IMR-90 (cell line): ENCODE measurements around the gene GORASP1. TPM values are rescaled to one million over a fixed set of nuclear protein-coding genes. Genes with fewer than 3 reads are reported as not detected.

Experiments used
- ATAC-seq: fragments of 200-7000 bp; cut with Tn5 transposase; 2 replicates; pipeline ENCODE4 v1.9.1; 2020; ENCODE audit warnings: low read depth, mild to moderate bottlenecking, moderate library complexity
- BruUV-seq: library from RNA; stranded (reverse); fragments of 400-500 nt; replicated peaks from 2 replicates; lab custom pipeline; 2021; lab: Mats Ljungman, UMichigan
- CTCF ChIA-PET: fragments of 300-600 bp; formaldehyde crosslinking; extraction: SDS; loops from one replicate; lab custom pipeline; 2021; ENCODE audit warnings: antibody characterized with exemption; lab: Yijun Ruan, JAX
- POLR2A ChIA-PET: fragments of 300-600 bp; sonication (Branson Sonifier 250); formaldehyde crosslinking; loops from one replicate; lab custom pipeline; 2022; ENCODE audit warnings: antibody characterized with exemption; ENCODE audit not compliant: unreplicated experiment; lab: Charles Lee
- DNase-seq: peaks from one replicate; pipeline ENCODE4 v3.0.0; 2013
- H2AFZ ChIP-seq: replicated peaks from 2 replicates; pipeline ENCODE3; 2013; ENCODE audit warnings: low read length, mild to moderate bottlenecking; ENCODE audit not compliant: poor library complexity
- H2AK5ac ChIP-seq: 2 replicates; pipeline ENCODE4 v1.6.1; 2013; ENCODE audit warnings: low read depth, low read length, inconsistent platforms
- H2AK9ac ChIP-seq: replicated peaks from 2 replicates; pipeline ENCODE3; 2013; ENCODE audit warnings: mild to moderate bottlenecking, low read depth, low read length, moderate library complexity; ENCODE audit not compliant: poor library complexity
- H2BK120ac ChIP-seq: 2 replicates; pipeline ENCODE4 v1.6.1; 2013; ENCODE audit warnings: low read depth, low read length, inconsistent platforms
- H2BK15ac ChIP-seq: 3 replicates; pipeline ENCODE4 v1.6.1; 2013; ENCODE audit warnings: low read depth, low read length, inconsistent platforms
- H2BK20ac ChIP-seq: 2 replicates; pipeline ENCODE4 v1.6.1; 2013; ENCODE audit warnings: low read depth, mild to moderate bottlenecking, inconsistent platforms, low read length, moderate library complexity
- H2BK5ac ChIP-seq: 2 replicates; pipeline ENCODE4 v1.6.1; 2013; ENCODE audit warnings: mild to moderate bottlenecking, low read depth, low read length, inconsistent platforms; ENCODE audit not compliant: poor library complexity, severe bottlenecking
- H3K14ac ChIP-seq: replicated peaks from 2 replicates; pipeline ENCODE4 v1.6.1; 2013; ENCODE audit warnings: low read depth, low read length, inconsistent platforms
- H3K18ac ChIP-seq: 2 replicates; pipeline ENCODE4 v1.6.1; 2013; ENCODE audit warnings: low read depth, low read length, control low read depth
- H3K23ac ChIP-seq: 2 replicates; pipeline ENCODE4 v1.6.1; 2013; ENCODE audit warnings: low read depth, low read length, inconsistent platforms
- H3K27ac ChIP-seq: 2 replicates; pipeline ENCODE4 v1.5.1; 2013; ENCODE audit warnings: mild to moderate bottlenecking, control low read depth, low read length; ENCODE audit not compliant: insufficient read depth
- H3K27me3 ChIP-seq: 2 replicates; pipeline ENCODE4 v1.6.1; 2013; ENCODE audit warnings: low read length; ENCODE audit not compliant: control insufficient read depth, insufficient read depth
- H3K36me3 ChIP-seq: 2 replicates; pipeline ENCODE4 v1.6.1; 2013; ENCODE audit warnings: low read length, mixed read lengths; ENCODE audit not compliant: control insufficient read depth, insufficient read depth
- H3K4ac ChIP-seq: 2 replicates; pipeline ENCODE4 v1.6.1; 2013; ENCODE audit warnings: low read depth, low read length, inconsistent platforms
- H3K4me1 ChIP-seq: 2 replicates; pipeline ENCODE4 v1.6.1; 2013; ENCODE audit warnings: low read length, mixed read lengths; ENCODE audit not compliant: control insufficient read depth, insufficient read depth
- H3K4me2 ChIP-seq: 2 replicates; pipeline ENCODE4 v1.6.1; 2013; ENCODE audit warnings: low read depth, mild to moderate bottlenecking, control low read depth, low read length, moderate library complexity
- H3K4me3 ChIP-seq: 2 replicates; pipeline ENCODE4 v1.5.1; 2013; ENCODE audit warnings: low read depth, mild to moderate bottlenecking, control low read depth, low read length, moderate library complexity; ENCODE audit not compliant: insufficient read depth
- H3K56ac ChIP-seq: 2 replicates; pipeline ENCODE4 v1.6.1; 2013; ENCODE audit warnings: low read length, inconsistent platforms; ENCODE audit not compliant: insufficient read depth; ENCODE audit errors: extremely low read depth
- H3K79me1 ChIP-seq, 2 experiments: 2 replicates each; pipeline ENCODE4 v1.6.1; 2013; ENCODE audit warnings: low read length in 2 of 2, inconsistent platforms in 1 of 2, low read depth in 1 of 2
- H3K9ac ChIP-seq: 2 replicates; pipeline ENCODE4 v1.6.1; 2013; ENCODE audit warnings: low read depth, low read length, control low read depth
- H3K9me1 ChIP-seq: 2 replicates; pipeline ENCODE4 v1.6.1; 2013; ENCODE audit warnings: low read length, inconsistent platforms; ENCODE audit not compliant: insufficient read depth
- H3K9me3 ChIP-seq: 2 replicates; pipeline ENCODE4 v1.6.1; 2013; ENCODE audit warnings: low read length; ENCODE audit not compliant: control insufficient read depth, insufficient read depth
- H4K20me1 ChIP-seq: 2 replicates; pipeline ENCODE4 v1.6.1; 2013; ENCODE audit warnings: low read length, inconsistent platforms; ENCODE audit not compliant: insufficient read depth
- H4K5ac ChIP-seq: 2 replicates; pipeline ENCODE4 v1.6.1; 2013; ENCODE audit warnings: mild to moderate bottlenecking, low read depth, low read length, control low read depth
- H4K8ac ChIP-seq, 2 experiments: 2 replicates each; pipeline ENCODE4 v1.6.1; 2013; ENCODE audit warnings: low read depth in 2 of 2, low read length in 2 of 2, control low read depth in 1 of 2, inconsistent platforms in 1 of 2
- H4K91ac ChIP-seq: 2 replicates; pipeline ENCODE4 v1.6.1; 2013; ENCODE audit warnings: low read depth, low read length, inconsistent platforms; ENCODE audit not compliant: insufficient read depth
- BHLHE40 ChIP-seq: fragments of 150-350 bp; IDR thresholded peaks from 2 replicates; pipeline ENCODE4 v1.6.1; 2016; ENCODE audit warnings: mild to moderate bottlenecking, low read depth, low read length
- CEBPB ChIP-seq: IDR thresholded peaks from 2 replicates; pipeline ENCODE4 v1.6.1; 2012; ENCODE audit warnings: low read depth, low read length, improper control_type of control experiment
- CTCF ChIP-seq: conservative IDR thresholded peaks from 2 replicates; pipeline ENCODE4 v1.5.1; 2012; ENCODE audit warnings: mild to moderate bottlenecking, low read depth, low read length, improper control_type of control experiment
- FOS ChIP-seq: fragments of 150-350 bp; IDR thresholded peaks from 2 replicates; pipeline ENCODE4 v1.6.1; 2016; ENCODE audit warnings: low read depth, low read length
- MAFK ChIP-seq: IDR thresholded peaks from 2 replicates; pipeline ENCODE4 v1.6.1; 2012; ENCODE audit warnings: low read depth, low read length, improper control_type of control experiment
- MAZ ChIP-seq: IDR thresholded peaks from 2 replicates; pipeline ENCODE4 v1.6.1; 2012; ENCODE audit warnings: low read depth, mild to moderate bottlenecking, low read length, improper control_type of control experiment, moderate library complexity, borderline replicate concordance
- NFE2L2 ChIP-seq: fragments of 150-350 bp; IDR thresholded peaks from 2 replicates; pipeline ENCODE4 v1.6.1; 2016; ENCODE audit warnings: low read depth, mild to moderate bottlenecking, low read length
- RAD21 ChIP-seq: IDR thresholded peaks from 2 replicates; pipeline ENCODE4 v1.6.1; 2012; ENCODE audit warnings: low read length, improper control_type of control experiment
- RCOR1 ChIP-seq: IDR thresholded peaks from 2 replicates; pipeline ENCODE4 v1.6.1; 2012; ENCODE audit warnings: mild to moderate bottlenecking, low read length, improper control_type of control experiment; ENCODE audit not compliant: insufficient replicate concordance
- RFX5 ChIP-seq: IDR thresholded peaks from 2 replicates; pipeline ENCODE4 v1.8.0; 2012; ENCODE audit warnings: low read depth, mild to moderate bottlenecking, low read length, moderate library complexity
- SMC3 ChIP-seq: fragments of 150-350 bp; IDR thresholded peaks from 2 replicates; pipeline ENCODE4 v1.6.1; 2016; ENCODE audit warnings: low read depth, mild to moderate bottlenecking, antibody characterized with exemption, low read length, moderate library complexity
- WGBS, 2 experiments: methylation state at CpG; one replicate each; pipeline versions ENCODE4 v1.1.5 to v1.1.7; 2013; ENCODE audit warnings: missing lambda C conversion rate in 2 of 2; ENCODE audit not compliant: insufficient read length in 1 of 2; ENCODE audit errors: extremely low coverage in 2 of 2; 5-methylcytosine and 5-hydroxymethylcytosine counted together
- dilution Hi-C: fragments of 300-500 bp; cut with HindIII; formaldehyde crosslinking; loops from one replicate; pipeline ENCODE4 v1.14.3; 2018; ENCODE audit warnings: low sequenced_read_pairs; ENCODE audit not compliant: unreplicated experiment
- in situ Hi-C: fragments of 300-500 bp; cut with MboI; formaldehyde crosslinking; loops from 3 replicates; pipeline ENCODE4 v1.14.3; 2019; ENCODE audit warnings: low sequenced_read_pairs, inconsistent platforms, mixed read lengths
- intact Hi-C: fragments of 100-400 bp; cut with micrococcal nuclease; formaldehyde crosslinking; loops from 2 replicates; pipeline ENCODE4 v1.10.0; 2022
- polyA plus RNA-seq, 3 experiments: library from polyadenylated mRNA; depleted of rRNA; stranded (reverse); fragments of >200 nt; gene quantifications; 2 replicates each; pipeline ENCODE4 v1.2.3, GENCODE V29; 2012; ENCODE audit warnings: low replicate concordance in 1 of 3
- total RNA-seq: library from RNA; depleted of rRNA; stranded (reverse); fragments of >200 nt; gene quantifications from 2 replicates; pipeline ENCODE4 v1.2.3, GENCODE V29; 2012
- TF ChIP-seq, protein P1 (sequence below): fragments of 150-350 bp; IDR thresholded peaks from 2 replicates; pipeline ENCODE4 v1.6.1; 2016; ENCODE audit warnings: low read depth, mild to moderate bottlenecking, low read length, moderate library complexity, borderline replicate concordance

GORASP1 gene
- total and polyA plus RNA-seq, 2 of the 4 experiments (the other 2 are of a cell fraction) = 35.0 to 56.6 TPM

DNA sequence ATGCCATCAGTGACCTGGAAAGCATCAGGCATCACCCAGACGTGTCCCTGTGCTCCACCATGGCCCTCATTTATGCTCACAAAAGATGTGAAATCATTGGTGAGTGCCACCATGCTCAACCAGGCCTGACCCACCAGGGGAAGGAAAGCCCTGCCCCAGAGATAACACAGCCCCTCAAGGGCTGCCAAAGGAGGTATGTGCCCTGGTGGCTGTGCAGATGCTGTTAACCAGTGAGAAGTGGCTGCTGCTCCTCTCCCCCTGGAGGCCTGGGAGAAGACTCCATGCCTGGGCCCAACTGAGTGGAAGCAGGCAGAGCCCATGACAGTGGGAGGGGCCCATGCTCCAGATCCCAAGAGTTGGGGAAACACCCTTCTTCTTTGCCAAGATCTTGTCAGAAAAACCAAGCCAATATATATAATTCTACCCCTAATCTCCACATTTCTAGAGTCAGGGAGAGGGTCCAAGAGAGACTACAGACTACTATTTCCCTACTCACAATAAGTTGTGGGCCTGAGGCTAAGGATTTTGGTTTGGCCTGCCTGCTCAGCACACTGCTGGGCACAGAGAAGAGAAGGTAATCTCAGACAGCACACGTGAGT, 2.7 kb upstream of the GORASP1 start:
- Histone ChIP-seq H3K4me1 (peaks cover 4% of the 10 kb centered on the region; the same call in 1 of the 2 replicates), H3K14ac (no peak overlapping the region), H2BK15ac (no peak overlapping the region), H2AK9ac (no peak overlapping the region), H3K4me3 (no peak overlapping the region), H4K91ac (no peak overlapping the region), H3K9me1 (peaks cover 7% of the 10 kb centered on the region), H3K27me3 (no peaks in the 10 kb centered on the region), H2AK5ac (no peak overlapping the region), H3K9ac (no peak overlapping the region), H3K4me2 (no peak overlapping the region), H3K23ac (no peak overlapping the region), H3K27ac (no peak overlapping the region), H3K9me3 (no peaks in the 10 kb centered on the region), H3K4ac (no peak overlapping the region), H3K56ac (no peak overlapping the region), H4K5ac (no peak overlapping the region), H4K8ac (no peak overlapping the region), H3K36me3 (no peaks in the 10 kb centered on the region), H3K79me1 (peaks cover 0 to 19% of the 10 kb centered on the region in 2 experiments; a peak in 3 of 4 replicates), H3K18ac (no peak overlapping the region), H2AFZ (no peak overlapping the region), H2BK5ac (no peak overlapping the region), H2BK20ac (no peak overlapping the region), H4K20me1 (peaks cover 13% of the 10 kb centered on the region), H2BK120ac (no peak overlapping the region)
- ChIA-PET POLR2A (no interaction called here), CTCF (no interaction called here)
- dilution Hi-C loops = no loop called here
- no TSS peak for BruUV-seq
- no peak for DNase-seq
- intact Hi-C loops = no loop called here
- in situ Hi-C loops = no loop called here
- TF ChIP-seq BHLHE40 = no peak
- no peak for TF ChIP-seq RFX5
- no peak for TF ChIP-seq RCOR1
- no peak for TF ChIP-seq FOS
- TF ChIP-seq SMC3 = no peak
- TF ChIP-seq CTCF = no peak
- TF ChIP-seq NFE2L2 = no peak
- TF ChIP-seq RAD21 = no peak
- TF ChIP-seq MAZ = no peak
- TF ChIP-seq MAFK = no peak
- no peak for TF ChIP-seq CEBPB
- TF ChIP-seq, protein P1, sequence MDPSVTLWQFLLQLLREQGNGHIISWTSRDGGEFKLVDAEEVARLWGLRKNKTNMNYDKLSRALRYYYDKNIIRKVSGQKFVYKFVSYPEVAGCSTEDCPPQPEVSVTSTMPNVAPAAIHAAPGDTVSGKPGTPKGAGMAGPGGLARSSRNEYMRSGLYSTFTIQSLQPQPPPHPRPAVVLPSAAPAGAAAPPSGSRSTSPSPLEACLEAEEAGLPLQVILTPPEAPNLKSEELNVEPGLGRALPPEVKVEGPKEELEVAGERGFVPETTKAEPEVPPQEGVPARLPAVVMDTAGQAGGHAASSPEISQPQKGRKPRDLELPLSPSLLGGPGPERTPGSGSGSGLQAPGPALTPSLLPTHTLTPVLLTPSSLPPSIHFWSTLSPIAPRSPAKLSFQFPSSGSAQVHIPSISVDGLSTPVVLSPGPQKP = no peak
- WGBS, 2 experiments = no CpG with 5 or more reads among the region's 2 CpGs
- ATAC-seq = no peak
